Erythroblast (primary cell): ENCODE data around the gene HDGFL3.

Experiments used
- GATA1 ChIP-seq: IDR thresholded peaks from 2 replicates; pipeline ENCODE4 v1.6.1; 2011; ENCODE audit warnings: low read depth, mild to moderate bottlenecking, control low read depth, low read length, moderate library complexity
- POLR2A ChIP-seq: IDR thresholded peaks from 2 replicates; pipeline ENCODE4 v1.6.1; 2011; ENCODE audit warnings: mild to moderate bottlenecking, low read length

GRCh38 chr15:83115831-83116565, 91.6 kb downstream of the HDGFL3 start:
- no peak for TF ChIP-seq POLR2A
- no peak for TF ChIP-seq GATA1
